T1000 (cell line): ENCODE results near the gene FAM186B.

Experiments
- DNase-seq: peaks from one replicate; lab custom pipeline; 2025; ENCODE audit warnings: mixed read lengths; lab: John Stamatoyannopoulos, UW

The FAM186B gene

GRCh38 chr12:49537752-49538509 lies 67.5 kb downstream of the FAM186B start:
- peak; percentile 94 for DNase-seq
